LHCN-M2 (cell line): ENCODE measurements around the gene CTDP1. TPM values are rescaled to one million over a fixed set of nuclear protein-coding genes. Genes with fewer than 3 reads are reported as not detected.

Source experiments
- DNase-seq: peaks from one replicate; pipeline ENCODE4 v3.0.0-alpha.2; 2012; ENCODE audit warnings: low read depth
- total RNA-seq: library from RNA; depleted of rRNA; stranded (reverse); fragments of >200 nt; gene quantifications from 2 replicates; pipeline ENCODE4 v1.2.3, GENCODE V29; 2014

The CTDP1 gene
- total RNA-seq, 1 experiment from 2014 or later: 16.4 TPM

DNA sequence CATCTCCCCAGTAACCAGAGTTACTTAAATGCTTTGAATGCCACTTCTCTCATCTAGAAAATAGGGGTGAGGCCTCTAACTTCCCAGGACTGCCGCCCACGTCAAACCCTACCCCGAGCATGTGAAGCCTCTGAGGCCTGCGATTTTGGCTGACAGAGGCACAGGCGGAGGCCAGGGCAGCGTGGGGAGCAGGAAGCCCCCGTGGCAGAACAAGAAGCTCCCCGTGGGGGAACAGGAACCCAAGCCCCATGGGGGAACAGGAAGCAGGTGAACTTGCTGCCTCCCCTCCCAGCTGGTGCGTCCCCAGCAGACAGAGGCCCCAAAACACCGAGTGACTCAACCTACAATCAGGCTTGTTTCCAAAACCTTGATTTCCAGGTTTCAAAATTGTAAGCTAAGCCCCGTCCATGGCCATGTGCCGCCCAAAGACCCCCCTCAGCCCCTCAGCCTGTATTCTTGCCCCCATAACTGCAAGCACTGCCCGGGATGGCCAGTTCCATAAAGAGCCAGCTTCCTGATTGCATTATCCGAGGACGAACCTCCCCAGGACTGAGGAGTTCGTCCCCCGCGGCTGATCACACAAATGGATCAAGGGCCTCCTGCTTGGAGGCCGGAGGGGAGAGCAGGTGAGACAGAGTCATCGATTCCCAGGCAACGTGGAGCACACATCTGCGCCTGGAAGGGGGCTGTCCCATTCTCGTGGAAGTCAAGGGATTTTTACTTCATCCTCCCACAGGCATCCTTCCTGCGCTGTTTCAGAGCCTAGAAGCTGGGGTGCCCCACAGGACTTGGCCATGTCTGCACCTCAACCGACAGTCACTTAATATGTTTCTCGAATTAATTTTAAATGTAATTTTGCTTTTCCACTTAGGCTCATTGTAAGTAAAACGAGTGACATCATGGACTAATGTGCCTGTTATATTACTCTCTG, 36.3 kb upstream of the CTDP1 start:
- DNase-seq: no peak

DNA sequence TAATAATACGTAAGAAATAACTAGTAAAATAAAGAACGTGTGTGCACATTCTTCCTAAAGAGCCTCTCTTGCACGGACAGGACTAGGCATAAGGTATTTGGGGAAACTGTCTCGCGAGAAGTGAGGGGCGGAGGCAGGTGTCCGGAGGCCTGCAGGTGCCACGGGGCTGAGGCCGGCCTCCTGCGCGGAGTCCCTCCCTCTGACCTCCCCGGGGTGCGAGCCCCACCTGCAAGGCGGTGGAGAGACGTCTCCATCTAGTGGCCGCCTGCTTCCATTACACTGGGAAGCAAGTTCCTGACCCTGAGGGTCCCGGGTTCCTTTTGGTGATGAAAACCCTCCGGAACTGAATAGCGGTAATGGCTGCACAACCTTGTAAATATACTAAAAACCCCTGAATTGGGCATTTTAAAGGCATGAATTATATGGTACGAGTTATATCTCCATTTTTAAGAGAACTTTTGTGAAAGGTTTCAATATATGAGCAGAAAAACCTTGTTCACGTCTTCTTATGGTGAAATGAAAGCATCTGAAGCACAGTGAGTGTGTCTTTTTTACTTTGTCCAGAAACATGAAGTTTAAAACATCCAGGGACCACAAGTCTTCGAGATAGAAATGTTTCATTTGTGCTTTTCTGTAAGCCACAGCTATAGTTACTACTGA, 35.5 kb upstream of the CTDP1 start:
- DNase-seq: peak; percentile 27

DNA sequence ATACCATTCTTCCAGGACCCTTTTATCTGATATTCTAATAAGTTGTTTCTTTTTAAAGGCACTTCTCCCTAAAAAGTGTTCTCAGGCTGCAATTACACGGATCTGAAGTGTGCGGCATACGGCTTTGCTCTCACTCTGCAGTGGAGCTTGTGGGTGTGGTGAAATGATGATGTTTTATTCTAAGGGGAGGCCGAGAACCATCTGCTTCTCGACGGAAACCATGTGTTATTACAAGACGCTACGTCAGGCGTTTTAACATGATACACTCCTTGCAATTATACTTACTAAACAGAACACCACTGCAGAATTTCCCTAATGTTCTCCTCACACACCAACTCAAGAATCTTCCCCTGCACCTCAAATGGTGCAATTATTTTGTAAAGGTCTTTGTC, 34.9 kb upstream of the CTDP1 start:
- DNase-seq: no peak

DNA sequence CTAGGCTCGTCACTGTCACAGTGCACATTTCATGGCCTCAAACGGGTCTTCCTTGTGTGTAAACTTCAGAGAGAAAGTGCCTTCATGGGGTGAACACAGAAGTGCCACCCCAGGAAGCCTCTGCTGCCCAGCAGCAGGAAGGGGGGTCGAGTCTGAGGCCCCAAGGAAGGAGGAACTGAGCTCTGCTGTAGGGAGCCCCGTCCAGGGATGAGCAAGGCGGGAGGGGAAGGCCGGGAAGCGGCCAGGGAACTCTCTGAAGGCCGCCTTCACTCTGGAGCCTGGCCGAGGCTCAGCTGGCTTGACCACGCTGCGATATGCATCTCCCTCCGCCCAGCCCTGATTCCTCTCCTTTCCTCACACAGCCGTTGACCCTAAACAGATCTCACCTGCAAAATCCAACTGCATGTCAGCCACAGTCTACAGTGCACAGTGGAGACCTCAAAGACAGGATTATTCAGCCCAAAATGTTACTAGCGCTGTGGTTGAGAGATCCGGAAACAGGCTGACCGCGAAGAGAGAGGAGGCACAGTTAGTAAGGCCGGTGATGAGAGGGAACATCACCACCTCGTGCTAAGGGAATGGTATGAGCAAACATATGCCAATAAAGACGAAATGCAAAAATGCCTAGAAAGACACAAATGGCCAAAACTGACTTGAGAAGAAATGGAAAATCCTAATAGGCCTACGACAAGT, 34.2 kb upstream of the CTDP1 start:
- DNase-seq: no peak

DNA sequence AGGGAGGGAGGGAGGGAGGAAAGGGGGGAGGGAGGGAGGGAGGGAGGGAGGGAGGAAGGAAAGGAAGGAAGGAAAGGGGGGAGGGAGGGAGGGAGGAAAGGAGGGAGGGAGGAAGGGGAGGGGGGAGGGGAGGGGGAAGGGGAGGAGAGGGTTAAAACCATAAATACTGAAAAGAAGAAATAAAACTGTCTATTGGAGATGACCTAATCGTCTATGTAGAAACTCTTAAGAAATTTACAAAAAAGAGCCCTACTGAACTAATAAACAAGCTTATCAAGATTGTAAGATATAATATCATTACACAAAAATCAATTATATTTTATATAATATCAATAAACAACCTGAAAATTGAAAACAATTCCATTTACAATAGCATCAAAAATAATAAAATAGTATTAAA, 32.3 kb upstream of the CTDP1 start:
- no peak for DNase-seq

DNA sequence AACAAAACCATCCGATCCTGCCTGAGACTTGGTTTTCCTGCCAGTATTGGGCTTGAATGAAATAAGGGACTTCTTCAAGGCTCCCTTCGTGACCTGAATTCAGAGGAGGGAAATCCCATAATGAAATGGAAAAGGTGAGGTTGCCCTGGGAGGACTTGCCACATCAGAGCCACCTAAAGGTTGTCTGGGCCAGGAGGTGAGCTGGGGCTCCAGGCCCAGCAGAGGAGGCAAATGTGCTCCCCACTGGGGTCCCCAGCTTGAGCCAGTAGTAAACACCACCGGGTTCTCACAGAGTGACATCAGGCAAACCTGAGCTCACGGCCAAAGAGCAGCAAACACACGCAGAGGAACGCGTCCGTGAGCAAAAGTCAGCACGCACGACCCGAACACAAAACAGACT, 28.6 kb upstream of the CTDP1 start:
- no peak for DNase-seq

DNA sequence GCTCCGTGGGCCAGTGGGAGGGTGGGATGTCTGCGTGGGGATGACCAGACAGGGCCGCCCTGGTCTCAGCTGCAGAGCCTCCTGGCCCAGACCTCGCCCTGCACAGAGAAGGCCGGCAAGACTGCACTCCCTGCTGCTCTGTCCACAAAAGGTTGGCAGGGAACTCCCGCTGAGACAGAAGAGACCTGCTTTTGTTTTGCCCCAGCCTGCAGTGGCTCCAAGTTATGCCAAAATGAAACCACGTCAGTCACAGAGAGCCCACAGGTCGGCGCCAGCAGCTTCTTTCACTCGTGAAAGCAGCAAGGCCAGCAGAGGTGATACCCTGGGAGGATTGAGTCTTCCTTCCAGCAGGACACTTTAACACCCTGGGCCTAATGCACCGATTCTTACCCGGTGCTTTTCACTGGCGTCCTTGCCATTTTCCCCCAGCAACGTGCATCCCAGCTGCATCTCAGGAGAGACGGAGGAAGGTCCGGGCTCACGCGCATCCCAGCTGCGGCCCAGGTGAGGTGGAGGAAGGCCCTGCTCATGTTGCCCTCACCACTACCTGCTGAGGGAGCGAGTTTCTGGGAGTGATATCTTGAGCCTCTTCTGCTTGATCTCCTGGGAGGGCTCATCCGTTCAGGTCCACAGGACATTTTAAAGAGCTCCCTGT, 22.1 kb upstream of the CTDP1 start:
- DNase-seq: no peak

DNA sequence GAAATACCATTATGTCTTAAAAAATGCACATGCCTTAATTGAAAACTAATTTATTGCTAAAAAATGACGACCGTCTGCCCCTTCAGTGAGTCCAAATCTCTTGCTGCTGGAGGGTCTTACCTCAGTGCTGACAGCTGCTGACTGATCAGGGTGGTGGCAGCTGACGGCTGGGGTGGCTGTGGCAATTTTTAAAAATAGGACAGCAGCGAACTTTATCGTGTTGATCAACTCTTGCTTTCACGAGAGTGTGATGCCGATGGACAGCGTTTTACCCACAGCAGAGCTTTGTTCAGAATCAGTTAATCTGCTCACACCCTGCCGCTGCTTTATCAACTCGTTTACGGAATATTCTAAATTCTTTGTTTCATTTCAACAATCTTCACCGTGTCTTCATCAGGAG, 21.2 kb upstream of the CTDP1 start:
- DNase-seq: no peak

DNA sequence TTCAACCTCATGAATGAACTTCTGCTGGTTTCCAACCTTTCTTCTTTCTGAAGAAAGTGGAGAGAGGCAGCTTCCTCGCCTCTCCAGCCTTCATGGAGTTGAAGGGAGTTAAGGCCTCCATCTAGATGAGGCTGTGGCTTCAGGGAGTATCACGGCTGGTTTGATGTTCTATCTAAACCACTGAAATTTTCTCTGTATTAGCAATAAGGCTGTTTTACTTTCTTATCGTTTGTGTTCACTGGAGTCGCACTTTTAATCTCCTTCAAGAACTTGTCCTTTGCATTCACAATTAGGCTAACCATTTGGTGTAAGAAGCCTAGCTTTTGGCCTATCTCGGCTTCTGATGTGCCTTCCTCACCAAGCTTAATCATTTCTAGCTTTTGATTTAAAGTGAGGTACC, 19.9 kb upstream of the CTDP1 start:
- no peak for DNase-seq

DNA sequence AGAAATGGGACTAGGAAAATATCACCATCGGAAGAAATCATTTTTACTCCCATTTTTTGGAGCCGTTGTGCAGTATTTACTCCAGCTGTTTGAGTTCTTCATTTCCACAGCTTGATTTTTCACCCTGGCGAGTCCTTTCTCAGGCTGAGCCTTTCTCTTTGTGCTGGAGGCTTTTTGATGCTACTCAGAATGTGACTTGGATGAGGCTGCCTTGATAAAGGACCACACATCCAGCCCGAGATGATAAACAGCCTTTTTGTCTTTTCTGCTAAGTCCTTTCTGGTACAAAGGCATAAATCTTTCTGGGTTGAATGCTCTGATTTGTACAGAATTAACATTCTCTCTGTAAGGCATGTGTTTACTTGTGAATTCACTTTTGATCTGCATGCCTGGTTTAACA, 17.6 kb upstream of the CTDP1 start:
- no peak for DNase-seq

DNA sequence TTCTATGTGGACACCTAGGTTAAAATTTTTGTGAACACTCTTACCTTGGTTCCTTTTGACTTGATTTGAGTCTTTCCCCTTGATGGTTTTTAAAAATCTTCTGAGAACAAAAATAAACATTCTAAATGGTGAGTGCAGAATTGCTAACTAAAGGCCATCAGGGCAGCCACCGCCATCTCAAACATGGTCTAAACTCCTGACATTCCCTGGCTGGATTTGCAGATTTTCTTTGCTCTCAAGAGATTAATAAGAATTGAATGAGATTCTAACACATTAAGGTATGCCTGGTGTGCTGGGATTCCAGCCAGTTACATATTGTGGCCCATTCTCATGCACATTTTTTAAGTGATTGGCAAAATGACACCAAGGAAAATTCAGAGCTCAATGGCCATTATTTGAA, 17.2 kb upstream of the CTDP1 start:
- no peak for DNase-seq

DNA sequence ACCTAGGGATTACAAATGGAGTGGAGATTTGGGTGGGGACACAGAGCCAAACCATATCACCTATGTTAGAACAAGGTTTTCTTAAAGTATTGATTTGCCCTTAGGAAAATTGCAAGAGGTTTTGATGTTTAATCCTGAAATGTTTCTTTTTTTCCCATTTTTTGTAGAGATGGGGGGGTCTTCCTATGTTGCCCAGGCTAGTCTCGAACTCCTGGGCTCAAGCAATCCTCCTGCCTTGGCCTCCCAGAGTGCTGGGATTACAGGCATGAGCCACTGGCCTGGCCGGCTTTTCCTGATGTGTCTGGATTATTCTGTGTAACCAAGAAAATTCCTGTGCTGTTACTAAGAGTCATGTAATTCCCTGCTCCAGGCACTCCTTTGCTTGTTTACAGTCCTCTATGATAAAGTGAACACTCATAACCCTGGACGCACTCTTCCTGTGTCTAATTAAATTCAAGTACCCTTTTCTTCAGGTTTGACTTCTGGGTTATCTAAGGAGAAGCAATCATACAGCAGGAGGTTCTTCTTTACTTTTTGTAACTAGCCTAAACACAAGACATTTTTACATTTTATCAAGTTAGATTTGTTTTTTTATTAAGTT, 15.0 kb upstream of the CTDP1 start:
- DNase-seq: peak; percentile 39

DNA sequence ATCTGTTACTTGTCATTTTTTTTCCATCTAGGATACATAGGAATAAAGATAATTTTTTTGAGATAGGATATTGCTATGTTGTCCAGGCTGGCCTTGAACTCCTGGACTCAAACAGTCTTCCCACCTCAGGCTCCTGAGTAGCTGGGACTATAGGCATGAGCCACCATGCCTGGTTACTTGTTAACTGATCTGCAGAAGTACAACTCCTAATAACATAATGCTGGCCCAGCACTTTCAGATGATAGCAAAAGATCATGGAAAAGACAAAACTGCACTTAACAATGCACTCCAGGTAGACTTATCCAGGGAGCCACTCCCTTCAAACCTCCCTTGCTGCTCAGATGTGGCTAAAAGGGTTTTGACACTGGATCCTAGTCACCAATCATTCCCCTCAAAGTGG, 11.4 kb upstream of the CTDP1 start:
- no peak for DNase-seq

DNA sequence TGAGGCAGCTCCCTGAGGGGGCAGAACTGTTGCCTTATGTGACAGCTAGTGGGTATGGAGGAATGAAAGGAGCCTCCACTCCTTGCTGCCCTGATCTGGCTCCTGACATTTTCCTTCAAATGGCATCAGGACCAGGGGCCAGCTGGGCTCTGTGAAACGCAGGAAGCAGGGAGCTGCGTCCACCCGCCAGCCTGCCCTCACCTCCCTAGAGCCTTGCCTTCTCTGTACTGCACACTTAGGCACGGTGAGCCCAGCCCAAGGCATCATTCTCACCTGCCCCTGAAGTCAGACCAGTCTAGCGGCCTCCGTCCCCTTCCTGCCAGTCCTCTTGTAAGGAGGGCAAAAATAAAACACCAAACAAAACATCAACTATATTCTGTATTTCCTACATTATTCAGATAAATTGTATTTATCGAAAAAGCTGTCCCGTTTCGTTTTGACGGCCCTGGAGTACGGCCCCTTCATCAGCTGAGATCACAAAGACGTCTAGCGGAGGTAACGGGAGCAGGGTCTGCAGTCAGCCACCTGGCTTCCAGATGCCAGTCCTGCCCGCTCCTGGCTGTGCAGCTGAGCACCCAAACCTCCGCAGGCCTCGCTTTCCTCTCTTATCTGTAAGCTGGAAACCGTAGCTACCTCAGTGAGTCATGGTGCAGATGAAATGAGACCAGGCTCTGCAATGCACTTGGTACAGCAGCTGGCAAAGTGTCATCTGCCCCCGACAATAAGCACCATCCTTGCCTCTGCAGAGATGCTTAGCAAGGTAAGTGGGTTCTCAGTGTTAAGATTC, 6.9 kb upstream of the CTDP1 start:
- DNase-seq: no peak

DNA sequence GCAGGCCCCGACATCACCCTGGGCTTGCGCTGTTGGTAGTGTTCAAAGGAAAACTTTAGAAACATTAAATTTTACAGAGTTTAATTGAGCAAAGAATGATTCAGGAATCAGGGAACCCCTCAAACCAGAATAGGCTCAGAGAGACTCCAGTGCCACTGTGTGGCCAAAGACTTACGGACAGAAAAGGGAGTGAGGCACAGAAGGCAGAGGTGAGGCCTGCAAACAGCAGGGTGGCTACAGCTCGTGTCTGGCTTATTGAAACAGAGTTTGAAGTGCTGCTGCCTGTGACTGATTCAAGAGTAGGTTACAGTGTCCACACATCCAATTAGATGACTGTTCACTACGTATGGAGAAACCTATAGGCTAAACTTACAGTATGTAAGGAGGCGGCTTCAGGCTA, 2.4 kb upstream of the CTDP1 start:
- DNase-seq: no peak

DNA sequence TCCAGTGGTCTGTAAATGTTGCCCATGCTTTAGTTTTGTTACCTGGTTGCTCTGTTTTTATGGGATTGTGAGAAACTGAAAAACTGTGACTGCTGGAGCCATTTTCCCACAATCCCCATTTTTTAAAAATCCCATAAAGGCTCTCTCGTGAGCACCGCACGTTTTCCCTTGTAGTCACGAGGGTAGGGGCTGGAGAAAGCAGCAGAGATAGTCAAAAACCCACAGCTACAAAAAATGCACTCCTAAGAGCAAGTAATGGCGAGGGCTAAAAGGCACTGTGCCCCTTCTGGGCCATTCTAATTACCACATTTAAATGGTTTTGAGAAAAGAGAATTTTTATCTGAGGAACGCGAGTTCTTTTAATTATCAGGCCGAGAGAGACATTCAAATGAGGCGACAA, 1.8 kb upstream of the CTDP1 start:
- no peak for DNase-seq

DNA sequence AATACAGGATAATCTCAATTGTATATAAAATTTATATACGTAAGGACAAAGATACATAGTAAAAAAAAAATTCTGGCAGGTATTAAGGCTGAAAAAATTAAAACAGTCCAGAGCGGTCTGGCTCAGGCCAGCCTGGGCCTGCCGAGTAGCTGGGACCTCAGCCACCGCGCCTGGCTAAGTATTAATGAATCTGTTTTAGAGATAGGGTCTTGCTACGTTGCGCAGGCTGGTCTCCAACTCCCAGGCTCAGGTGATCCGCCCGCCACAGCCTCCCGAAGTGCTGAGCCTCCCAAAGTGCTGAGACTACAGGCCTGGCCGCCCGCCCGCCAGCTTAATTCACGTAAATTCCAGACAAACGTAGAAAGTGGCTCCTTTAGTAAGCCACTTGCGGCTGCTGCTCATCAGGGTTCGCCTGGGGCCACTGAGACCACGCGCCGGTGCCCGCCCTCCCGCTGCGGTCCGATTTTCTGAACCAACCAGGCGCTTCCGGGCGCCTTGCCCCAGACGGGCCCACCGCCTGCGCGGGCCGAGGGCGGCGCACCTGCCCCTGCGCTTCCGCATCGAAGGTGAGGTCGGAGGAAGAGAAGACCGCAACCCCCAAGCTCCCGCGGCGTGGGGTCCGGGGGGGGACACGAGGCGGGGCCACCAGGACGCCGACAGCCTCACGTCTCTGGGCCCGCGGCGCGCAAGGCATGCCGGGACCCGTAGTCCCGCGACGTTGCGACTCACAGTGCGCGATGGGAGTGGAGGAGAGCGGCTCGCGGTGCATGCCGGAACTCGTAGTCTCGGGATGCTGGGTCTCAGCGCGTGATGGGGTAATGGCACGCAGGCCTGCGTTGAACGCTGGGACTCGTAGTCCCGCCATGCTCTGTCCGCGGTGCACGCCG, 695 bp upstream of the CTDP1 start:
- DNase-seq: peak; percentile 98

DNA sequence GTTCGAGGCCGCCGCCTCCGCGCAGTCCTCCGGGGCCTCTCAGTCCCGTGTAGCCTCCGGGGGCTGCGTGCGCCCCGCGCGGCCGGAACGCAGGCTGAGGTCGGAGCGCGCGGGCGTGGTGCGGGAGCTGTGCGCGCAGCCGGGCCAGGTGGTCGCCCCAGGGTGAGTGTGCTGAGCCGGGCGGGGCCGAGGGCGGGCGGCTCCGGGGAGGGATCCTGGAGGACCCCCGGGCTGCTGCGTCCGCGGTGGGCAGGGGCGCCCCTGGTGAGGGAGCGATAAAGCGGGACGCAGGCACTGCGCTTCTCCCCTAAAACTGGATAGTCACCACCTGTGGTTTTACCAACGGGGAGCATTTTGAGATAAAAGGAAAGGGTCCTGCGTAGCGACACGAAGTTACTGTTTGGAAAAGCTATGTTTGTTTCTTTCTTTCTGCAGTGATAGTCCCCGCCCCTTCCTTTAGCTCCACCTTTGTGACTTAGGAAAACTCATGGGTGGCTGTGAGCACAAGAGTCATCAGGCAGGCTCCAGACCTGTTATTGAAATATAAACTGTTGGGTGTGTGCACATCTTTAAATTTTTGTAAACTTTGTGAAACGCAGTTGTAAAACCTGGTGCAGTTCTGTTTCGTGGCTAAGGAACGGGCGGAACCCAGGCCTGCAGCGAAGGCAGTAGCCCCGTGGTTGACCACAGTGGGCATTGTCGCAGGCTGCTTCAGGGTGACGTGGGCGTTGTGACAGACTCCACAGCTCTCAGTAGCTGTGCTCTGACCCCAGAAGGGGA, 687 bp downstream of the CTDP1 start:
- DNase-seq: peak; percentile 42

DNA sequence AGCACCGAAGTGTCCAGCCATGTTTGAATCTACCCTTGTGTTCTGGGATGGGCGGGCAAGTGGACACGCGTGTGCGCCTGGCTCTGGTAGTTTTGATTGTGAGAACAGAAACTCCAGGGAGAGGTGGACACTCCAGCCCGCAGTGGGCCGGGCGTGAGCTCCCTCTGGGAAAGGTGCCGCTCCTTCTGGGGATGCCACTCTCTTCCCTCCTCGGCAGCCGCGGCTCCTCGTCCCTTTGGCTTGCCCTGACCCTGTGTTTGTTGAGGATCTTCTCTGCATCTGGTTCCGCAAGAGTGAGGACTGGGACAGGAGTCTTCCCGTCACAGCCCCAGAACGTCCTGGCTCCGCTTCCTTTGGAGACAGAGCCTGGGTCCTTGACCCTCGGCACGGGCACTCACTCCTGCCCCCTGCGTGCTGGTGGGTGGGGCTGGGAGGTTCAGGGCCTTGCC, 1.3 kb downstream of the CTDP1 start:
- no peak for DNase-seq
